HCT116 (cell line): Measurements from ENCODE around the gene FKBP1A. TPM values are rescaled to one million over a fixed set of nuclear protein-coding genes. Genes with fewer than 3 reads are reported as not detected.
A peak's percentile ranks its signal among the peaks of the same experiment; 100 is the strongest.

Source experiments
- ATAC-seq: fragments of 200-7000 bp; cut with Tn5 transposase; 2 replicates; pipeline ENCODE4 v1.9.1; 2020; ENCODE audit warnings: mild to moderate bottlenecking, moderate library complexity
- BruUV-seq: library from RNA; stranded (reverse); fragments of 400-500 nt; replicated peaks from 2 replicates; lab custom pipeline; 2021; lab: Mats Ljungman, UMichigan
- CTCF ChIA-PET: fragments of 300-600 bp; sonication (Branson Sonifier 250); formaldehyde crosslinking; loops from one replicate; lab custom pipeline; 2021; ENCODE audit warnings: antibody characterized with exemption; lab: Charles Lee
- POLR2A ChIA-PET: fragments of 300-600, 350-600 bp; sonication (Branson Sonifier 250); formaldehyde crosslinking; loops from one replicate; lab custom pipeline; 2021; ENCODE audit warnings: antibody characterized with exemption; lab: Charles Lee
- RAD21 ChIA-PET, 2 experiments: fragments of 300-600 bp; sonication (Branson Sonifier 250); formaldehyde crosslinking; loops; one replicate each; lab custom pipeline; 2023; ENCODE audit warnings: low total read pairs in 2 of 2; ENCODE audit not compliant: uncharacterized antibody in 2 of 2, unreplicated experiment in 2 of 2, low non-redundant PET in 1 of 2; lab: Charles Lee
- DNase-seq: peaks from one replicate; pipeline ENCODE4 v3.0.0-alpha.2; 2010; ENCODE audit warnings: low read depth, low spot score
- H2AFZ ChIP-seq: fragments of 200-600 bp; shearing (Covaris generic), sonication (generic); 2 replicates; pipeline ENCODE4 v1.6.1; 2017; ENCODE audit warnings: low read depth, mixed run types, mixed read lengths, antibody characterized with exemption, low read length; ENCODE audit not compliant: poor library complexity, severe bottlenecking
- H3K27ac ChIP-seq: 2 replicates; pipeline ENCODE4 v1.5.1; 2012; ENCODE audit warnings: low read depth, low read length
- H3K27me3 ChIP-seq: fragments of 200-600 bp; sonication (generic); 2 replicates; pipeline ENCODE4 v1.6.1; 2016; ENCODE audit warnings: mixed run types, low read length, mixed read lengths; ENCODE audit not compliant: insufficient read depth
- H3K36me3 ChIP-seq, 2 experiments: fragments of 200-500 bp in 1 of 2; fragments of 200-600 bp in 1 of 2; sonication (Bioruptor generic) in 1 of 2; sonication (generic) in 1 of 2; 2 replicates each; pipeline versions ENCODE4 v1.5.1 to v1.6.1; 2014 to 2016; ENCODE audit warnings: low read length in 2 of 2, inconsistent platforms in 1 of 2, mixed read lengths in 1 of 2, mixed run types in 1 of 2; ENCODE audit not compliant: insufficient read depth in 2 of 2, control insufficient read depth in 1 of 2
- H3K4me1 ChIP-seq, 2 experiments: fragments of 200-600 bp in 1 of 2; sonication (generic) in 1 of 2; 2 replicates each; pipeline versions ENCODE4 v1.5.1 to v1.6.1; 2012 to 2017; ENCODE audit warnings: low read length in 2 of 2, inconsistent platforms in 1 of 2, mild to moderate bottlenecking in 1 of 2, mixed read lengths in 1 of 2, mixed run types in 1 of 2, moderate library complexity in 1 of 2; ENCODE audit not compliant: insufficient read depth in 2 of 2, control insufficient read depth in 1 of 2
- H3K4me2 ChIP-seq: fragments of 200-600 bp; sonication (generic); 2 replicates; pipeline ENCODE4 v1.6.1; 2017; ENCODE audit warnings: mixed run types, low read length, mixed read lengths
- H3K4me3 ChIP-seq, 2 experiments: fragments of 200-600 bp in 1 of 2; sonication (generic) in 1 of 2; replicated peaks in 1 of 2; 2 replicates each; pipeline ENCODE4 v1.5.1; 2011 to 2016; ENCODE audit warnings: low read length in 2 of 2, control low read depth in 1 of 2, low read depth in 1 of 2, mild to moderate bottlenecking in 1 of 2, mixed read lengths in 1 of 2, mixed run types in 1 of 2
- H3K79me2 ChIP-seq: fragments of 200-600 bp; sonication (generic); 2 replicates; pipeline ENCODE4 v1.6.1; 2017; ENCODE audit warnings: mild to moderate bottlenecking, mixed run types, low read length, moderate library complexity, mixed read lengths; ENCODE audit not compliant: insufficient read depth
- H3K9ac ChIP-seq: fragments of 200-600 bp; sonication (generic); 2 replicates; pipeline ENCODE4 v1.6.1; 2016; ENCODE audit warnings: low read length, mixed read lengths
- H3K9me2 ChIP-seq: fragments of 200-600 bp; sonication (generic), shearing (Covaris generic); 2 replicates; pipeline ENCODE4 v1.6.1; 2017; ENCODE audit warnings: mixed run types, mild to moderate bottlenecking, moderate library complexity; ENCODE audit not compliant: insufficient read depth
- H3K9me3 ChIP-seq, 2 experiments: fragments of 200-500 bp in 1 of 2; fragments of 200-600 bp in 1 of 2; sonication (Bioruptor generic) in 1 of 2; sonication (generic) in 1 of 2; 2 replicates each; pipeline ENCODE4 v1.6.1; 2014 to 2017; ENCODE audit warnings: low read length in 2 of 2, mixed read lengths in 2 of 2, inconsistent platforms in 1 of 2, low read depth in 1 of 2, mild to moderate bottlenecking in 1 of 2, mixed run types in 1 of 2, moderate library complexity in 1 of 2; ENCODE audit not compliant: control insufficient read depth in 1 of 2, insufficient read depth in 1 of 2
- H4K20me1 ChIP-seq: fragments of 200-600 bp; sonication (generic), shearing (Covaris generic); 2 replicates; pipeline ENCODE4 v1.6.1; 2017; ENCODE audit warnings: mixed run types, mild to moderate bottlenecking, moderate library complexity; ENCODE audit not compliant: insufficient read depth
- CBX3 ChIP-seq: IDR thresholded peaks from 2 replicates; pipeline ENCODE4 v1.6.1; 2012; ENCODE audit warnings: low read depth
- CEBPB ChIP-seq: IDR thresholded peaks from 2 replicates; pipeline ENCODE4 v1.6.1; 2012; ENCODE audit warnings: low read depth
- EGR1 ChIP-seq: IDR thresholded peaks from 2 replicates; pipeline ENCODE4 v1.6.1; 2012; ENCODE audit warnings: low read depth
- EZH2 ChIP-seq: fragments of 200-600 bp; sonication (generic); IDR thresholded peaks from 2 replicates; pipeline ENCODE4 v1.6.1; 2017; ENCODE audit warnings: antibody characterized with exemption, mixed run types
- FOSL1 ChIP-seq: IDR thresholded peaks from 2 replicates; pipeline ENCODE4 v1.6.1; 2012; ENCODE audit warnings: low read depth
- JUND ChIP-seq: IDR thresholded peaks from 2 replicates; pipeline ENCODE4 v1.6.1; 2012
- POLR2AphosphoS5 ChIP-seq: IDR thresholded peaks from 2 replicates; pipeline ENCODE4 v1.6.1; 2011; ENCODE audit warnings: mild to moderate bottlenecking, low read depth, low read length, moderate library complexity
- SRF ChIP-seq: IDR thresholded peaks from 2 replicates; pipeline ENCODE4 v1.6.1; 2012; ENCODE audit warnings: low read depth
- YY1 ChIP-seq: IDR thresholded peaks from 2 replicates; pipeline ENCODE4 v1.6.1; 2011; ENCODE audit warnings: low read length, low read depth, moderate library complexity, mild to moderate bottlenecking; ENCODE audit not compliant: insufficient replicate concordance; ENCODE audit errors: extremely low read depth
- intact Hi-C: fragments of 100-400 bp; cut with micrococcal nuclease; formaldehyde crosslinking; loops from 2 replicates; pipeline ENCODE4 v1.10.0; 2022
- total RNA-seq: library from RNA; stranded (reverse); gene quantifications from one replicate; pipeline ENCODE4 v1.2.1, GENCODE V29; 2021; ENCODE audit not compliant: unreplicated experiment
- TF ChIP-seq, protein P1 (sequence below): IDR thresholded peaks from 2 replicates; pipeline ENCODE4 v1.6.1; 2011; ENCODE audit warnings: mild to moderate bottlenecking, low read length, moderate library complexity; ENCODE audit not compliant: insufficient replicate concordance; ENCODE audit errors: extremely low read depth
- TF ChIP-seq, protein P2 (sequence below): IDR thresholded peaks from 2 replicates; pipeline ENCODE4 v1.6.1; 2012
- TF ChIP-seq, protein P3 (sequence below): IDR thresholded peaks from 2 replicates; pipeline ENCODE4 v1.6.1; 2012

Gene FKBP1A
- total RNA-seq, 1 experiment from 2014 or later, result 259 TPM

DNA sequence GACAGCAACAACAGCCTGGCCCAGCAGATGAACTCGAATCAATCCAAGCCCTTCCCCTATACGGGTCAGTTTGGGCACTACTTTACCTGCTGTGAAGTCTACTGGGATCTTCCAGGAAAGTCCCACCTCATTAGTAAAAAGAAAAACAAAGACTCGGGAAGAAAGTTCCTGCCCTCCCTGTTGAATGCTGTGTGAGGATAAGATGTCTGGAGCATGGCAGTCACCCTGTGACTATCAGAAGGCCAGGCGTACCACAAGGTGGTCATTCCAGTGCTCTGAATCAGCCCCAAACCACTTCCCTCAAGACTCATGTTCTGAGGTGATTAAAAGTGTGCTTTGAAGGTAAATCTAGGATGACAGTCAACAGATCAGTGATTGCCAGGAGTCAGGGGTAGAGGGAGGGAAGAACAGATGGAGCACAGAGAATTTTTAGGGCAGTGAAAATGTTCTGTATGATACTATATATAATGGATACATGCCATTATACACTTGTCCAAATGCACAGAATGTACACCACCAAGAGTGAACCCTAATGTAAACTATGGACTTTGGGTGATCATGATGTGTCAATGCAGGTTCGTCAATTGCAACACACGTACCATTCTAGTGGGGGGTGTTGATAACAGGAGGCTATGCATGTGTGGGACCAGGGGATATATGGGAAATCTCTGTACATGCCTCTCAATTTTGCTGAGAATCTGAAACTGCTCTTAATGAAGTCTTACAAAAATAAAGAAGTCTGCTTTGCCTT is 14.7 kb downstream of the FKBP1A start:
- peaks cover 17 to 33% of the 10 kb centered on the region in 2 experiments; a peak in 3 of 4 replicates for H3K4me1 ChIP-seq

DNA sequence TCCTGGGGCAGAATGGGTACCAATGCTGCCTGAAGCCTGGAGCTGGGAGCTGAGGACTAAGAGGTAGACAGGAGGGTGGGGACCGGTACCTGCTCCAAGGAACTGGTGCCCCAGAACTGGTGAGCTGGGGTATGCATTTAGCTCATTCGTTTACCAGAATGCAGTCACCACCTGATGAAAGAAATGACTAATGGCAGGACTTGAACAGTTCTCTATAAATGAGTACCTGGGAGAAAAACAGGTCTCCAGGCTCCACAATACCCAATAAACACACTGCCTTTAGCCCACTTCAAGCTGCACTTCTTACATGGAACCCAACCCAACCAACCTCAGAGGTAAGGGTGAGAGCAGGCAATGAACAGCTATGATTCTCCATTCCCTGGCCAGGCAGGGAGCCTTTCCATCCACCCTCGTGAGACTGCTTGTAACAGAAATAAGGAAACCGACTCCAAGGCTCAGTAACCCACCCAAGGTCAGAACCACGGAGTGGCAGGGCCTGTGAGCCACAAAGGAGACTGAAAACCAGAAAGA is 15.4 kb downstream of the FKBP1A start:
- 0 out of 2 replicates have a peak overlapping the region, but pooled peaks have one; percentile 1 for H3K27ac ChIP-seq
- peaks cover 53% of the 10 kb centered on the region for H4K20me1 ChIP-seq
- no peak overlapping the region for H3K4me3 ChIP-seq
- 0 out of 2 replicates have a peak overlapping the region, but pooled peaks have one; percentile 14 for H3K9ac ChIP-seq
- no peaks in the 10 kb centered on the region for H3K9me2 ChIP-seq
- no peak overlapping the region for H2AFZ ChIP-seq
- H3K4me2 ChIP-seq, result peak overlapping the region; percentile 57
- H3K27me3 ChIP-seq, result no peaks in the 10 kb centered on the region
- DNase-seq (no peak), ATAC-seq (no peak)
- ChIA-PET RAD21 (no interaction called here), CTCF (no interaction called here), POLR2A (no interaction called here)
- peaks cover 99% of the 10 kb centered on the region for H3K79me2 ChIP-seq
- peaks cover 14 to 18% of the 10 kb centered on the region in 2 experiments for H3K36me3 ChIP-seq
- no TSS peak for BruUV-seq
- H3K9me3 ChIP-seq, result no peaks in the 10 kb centered on the region
- peaks cover 17 to 33% of the 10 kb centered on the region in 2 experiments; a peak in 3 of 4 replicates for H3K4me1 ChIP-seq
- TF ChIP-seq, protein P1, sequence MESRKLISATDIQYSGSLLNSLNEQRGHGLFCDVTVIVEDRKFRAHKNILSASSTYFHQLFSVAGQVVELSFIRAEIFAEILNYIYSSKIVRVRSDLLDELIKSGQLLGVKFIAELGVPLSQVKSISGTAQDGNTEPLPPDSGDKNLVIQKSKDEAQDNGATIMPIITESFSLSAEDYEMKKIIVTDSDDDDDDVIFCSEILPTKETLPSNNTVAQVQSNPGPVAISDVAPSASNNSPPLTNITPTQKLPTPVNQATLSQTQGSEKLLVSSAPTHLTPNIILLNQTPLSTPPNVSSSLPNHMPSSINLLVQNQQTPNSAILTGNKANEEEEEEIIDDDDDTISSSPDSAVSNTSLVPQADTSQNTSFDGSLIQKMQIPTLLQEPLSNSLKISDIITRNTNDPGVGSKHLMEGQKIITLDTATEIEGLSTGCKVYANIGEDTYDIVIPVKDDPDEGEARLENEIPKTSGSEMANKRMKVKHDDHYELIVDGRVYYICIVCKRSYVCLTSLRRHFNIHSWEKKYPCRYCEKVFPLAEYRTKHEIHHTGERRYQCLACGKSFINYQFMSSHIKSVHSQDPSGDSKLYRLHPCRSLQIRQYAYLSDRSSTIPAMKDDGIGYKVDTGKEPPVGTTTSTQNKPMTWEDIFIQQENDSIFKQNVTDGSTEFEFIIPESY, result no peak
- TF ChIP-seq CEBPB (no peak), EGR1 (no peak), FOSL1 (no peak), EZH2 (no peak), SRF (no peak), YY1 (no peak)
- TF ChIP-seq, protein P2, sequence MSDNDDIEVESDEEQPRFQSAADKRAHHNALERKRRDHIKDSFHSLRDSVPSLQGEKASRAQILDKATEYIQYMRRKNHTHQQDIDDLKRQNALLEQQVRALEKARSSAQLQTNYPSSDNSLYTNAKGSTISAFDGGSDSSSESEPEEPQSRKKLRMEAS, result no peak
- intact Hi-C loops, result no loop called here

More for the DNA sequence above, 14.7 kb downstream of the FKBP1A start:
- intact Hi-C loops, result no loop called here
- Histone ChIP-seq H3K4me2 (peak overlapping the region; percentile 57), H3K4me3 (no peak overlapping the region), H3K9ac (0 out of 2 replicates have a peak overlapping the region, but pooled peaks have one; percentile 14), H4K20me1 (peaks cover 53% of the 10 kb centered on the region; the same call in 1 of the 2 replicates), H3K27me3 (no peaks in the 10 kb centered on the region), H3K9me2 (no peaks in the 10 kb centered on the region), H3K9me3 (no peaks in the 10 kb centered on the region), H3K79me2 (peaks cover 100% of the 10 kb centered on the region), H2AFZ (no peak overlapping the region), H3K27ac (0 out of 2 replicates have a peak overlapping the region, but pooled peaks have one; percentile 1), H3K36me3 (peaks cover 8 to 12% of the 10 kb centered on the region in 2 experiments; a peak in 3 of 4 replicates)
- ChIA-PET RAD21 (no interaction called here), CTCF (no interaction called here), POLR2A (no interaction called here)
- ATAC-seq, result peak; percentile 85
- peak; percentile 26 for DNase-seq
- BruUV-seq, result no TSS peak
- TF ChIP-seq POLR2AphosphoS5, result peak; percentile 23; the same call in 1 of the 2 replicates
- TF ChIP-seq, protein P3, sequence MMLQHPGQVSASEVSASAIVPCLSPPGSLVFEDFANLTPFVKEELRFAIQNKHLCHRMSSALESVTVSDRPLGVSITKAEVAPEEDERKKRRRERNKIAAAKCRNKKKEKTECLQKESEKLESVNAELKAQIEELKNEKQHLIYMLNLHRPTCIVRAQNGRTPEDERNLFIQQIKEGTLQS, result no peak
- TF ChIP-seq JUND, result peak; percentile 53; the same call in 1 of the 2 replicates
- TF ChIP-seq, protein P2, result peak; percentile 50; the same call in 1 of the 2 replicates
- peak; percentile 49; the same call in 1 of the 2 replicates for TF ChIP-seq CBX3
- peak; percentile 47 for TF ChIP-seq FOSL1
